Trophoblast cell (in vitro differentiated cells and primary cell): ENCODE data around the gene CIAO2B.
"Not testable (repeated sequence)": the region's sequence is repeated elsewhere in the genome, so short reads cannot be mapped to it uniquely, and the experiment has no call there.

Experiments
- DNase-seq, 2 donors: peaks; one replicate each; pipeline ENCODE4 v3.0.0-alpha.2; 2016
- H2AFZ ChIP-seq: 2 replicates; pipeline ENCODE4 v1.6.1; 2013; ENCODE audit warnings: low read length, moderate library complexity, mild to moderate bottlenecking; ENCODE audit not compliant: insufficient read depth, poor library complexity
- H2AK5ac ChIP-seq: 2 replicates; pipeline ENCODE4 v1.6.1; 2013; ENCODE audit warnings: mild to moderate bottlenecking, low read length
- H2BK120ac ChIP-seq: 2 replicates; pipeline ENCODE4 v1.6.1; 2013; ENCODE audit warnings: low read length, mild to moderate bottlenecking, moderate library complexity; ENCODE audit not compliant: insufficient read depth, poor library complexity
- H2BK12ac ChIP-seq: 2 replicates; pipeline ENCODE4 v1.6.1; 2013; ENCODE audit warnings: mild to moderate bottlenecking, low read length, moderate library complexity
- H2BK5ac ChIP-seq: 2 replicates; pipeline ENCODE4 v1.6.1; 2013; ENCODE audit warnings: low read length, low read depth, moderate library complexity, mild to moderate bottlenecking; ENCODE audit not compliant: poor library complexity
- H3K14ac ChIP-seq: 2 replicates; pipeline ENCODE4 v1.6.1; 2013; ENCODE audit warnings: mild to moderate bottlenecking, low read length
- H3K18ac ChIP-seq: 2 replicates; pipeline ENCODE4 v1.6.1; 2013; ENCODE audit warnings: mild to moderate bottlenecking, low read length
- H3K23ac ChIP-seq: 2 replicates; pipeline ENCODE4 v1.6.1; 2013; ENCODE audit warnings: low read length
- H3K27ac ChIP-seq: 2 replicates; pipeline ENCODE4 v1.5.1; 2013; ENCODE audit warnings: low read depth, mild to moderate bottlenecking, inconsistent platforms, low read length, moderate library complexity
- H3K27me3 ChIP-seq: 2 replicates; pipeline ENCODE4 v1.6.1; 2013; ENCODE audit warnings: inconsistent platforms, mild to moderate bottlenecking, low read length, moderate library complexity; ENCODE audit not compliant: insufficient read depth
- H3K36me3 ChIP-seq, 2 experiments: 1 replicate in 1 of 2; 2 replicates in 1 of 2; pipeline ENCODE4 v1.6.1; 2013; ENCODE audit warnings: low read length in 2 of 2, mild to moderate bottlenecking in 2 of 2, moderate library complexity in 1 of 2; ENCODE audit not compliant: insufficient read depth in 2 of 2, control insufficient read depth in 1 of 2
- H3K4ac ChIP-seq: 2 replicates; pipeline ENCODE4 v1.6.1; 2013; ENCODE audit warnings: low read depth, mild to moderate bottlenecking, low read length, moderate library complexity
- H3K4me1 ChIP-seq, 2 experiments: 1 replicate in 1 of 2; 2 replicates in 1 of 2; pipeline ENCODE4 v1.6.1; 2013; ENCODE audit warnings: low read length in 2 of 2, mild to moderate bottlenecking in 2 of 2, moderate library complexity in 1 of 2; ENCODE audit not compliant: insufficient read depth in 2 of 2, control insufficient read depth in 1 of 2
- H3K4me2 ChIP-seq: 2 replicates; pipeline ENCODE4 v1.6.1; 2013; ENCODE audit warnings: inconsistent platforms, mild to moderate bottlenecking, low read length, moderate library complexity
- H3K4me3 ChIP-seq: 2 replicates; pipeline ENCODE4 v1.5.1; 2013; ENCODE audit warnings: mild to moderate bottlenecking, low read depth, low read length, inconsistent platforms
- H3K79me1 ChIP-seq: one replicate; pipeline ENCODE4 v1.6.1; 2013; ENCODE audit warnings: low read length
- H3K79me2 ChIP-seq: 2 replicates; pipeline ENCODE4 v1.6.1; 2013; ENCODE audit warnings: low read length, mild to moderate bottlenecking; ENCODE audit not compliant: control insufficient read depth, insufficient read depth, poor library complexity
- H3K9ac ChIP-seq: 2 replicates; pipeline ENCODE4 v1.6.1; 2013; ENCODE audit warnings: mild to moderate bottlenecking, low read length
- H3K9me3 ChIP-seq: 2 replicates; pipeline ENCODE4 v1.6.1; 2013; ENCODE audit warnings: low read depth, mild to moderate bottlenecking, control low read depth, inconsistent platforms, low read length; ENCODE audit not compliant: insufficient read depth
- H4K12ac ChIP-seq: 2 replicates; pipeline ENCODE4 v1.6.1; 2013; ENCODE audit warnings: low read depth, mild to moderate bottlenecking, low read length, moderate library complexity
- H4K8ac ChIP-seq: 2 replicates; pipeline ENCODE4 v1.6.1; 2013; ENCODE audit warnings: low read depth, mild to moderate bottlenecking, low read length, moderate library complexity
- H4K91ac ChIP-seq: one replicate; pipeline ENCODE4 v1.6.1; 2013; ENCODE audit warnings: low read depth, mild to moderate bottlenecking, low read length, moderate library complexity
- WGBS: extraction: QIAGEN DNeasy Blood & Tissue Kit; methylation state at CpG from one replicate; pipeline ENCODE4 v1.1.7; 2013; ENCODE audit warnings: missing lambda C conversion rate; ENCODE audit not compliant: insufficient read length, insufficient coverage; ENCODE audit errors: extremely low coverage; 5-methylcytosine and 5-hydroxymethylcytosine counted together

The CIAO2B gene

GRCh38 chr16:66959704-66960161 lies 25.5 kb upstream of the CIAO2B start:
- Histone ChIP-seq H3K9me3 (no peaks in the 10 kb centered on the region), H3K23ac (no peak overlapping the region), H3K36me3 (no peaks in the 10 kb centered on the region), H2BK12ac (no peak overlapping the region), H4K12ac (no peak overlapping the region), H3K79me2 (no peaks in the 10 kb centered on the region), H3K4ac (no peak overlapping the region), H4K8ac (no peak overlapping the region), H3K18ac (no peak overlapping the region), H2BK120ac (no peak overlapping the region), H3K79me1 (no peaks in the 10 kb centered on the region), H3K4me2 (no peak overlapping the region), H2AK5ac (no peak overlapping the region), H3K14ac (no peak overlapping the region), H3K9ac (no peak overlapping the region), H3K4me1 (no peaks in the 10 kb centered on the region), H3K27ac (no peak overlapping the region), H4K91ac (no peak overlapping the region), H2AFZ (no peak overlapping the region), H2BK5ac (no peak overlapping the region), H3K27me3 (no peaks in the 10 kb centered on the region), H3K4me3 (no peak overlapping the region)
- no CpG with 5 or more reads among the region's 5 CpGs for WGBS
- DNase-seq = no peak

- DNase-seq = no peak
- no peak overlapping the region for H2BK12ac ChIP-seq
- H3K27me3 ChIP-seq = no peaks in the 10 kb centered on the region
- H4K8ac ChIP-seq = no peak overlapping the region
- H3K4me2 ChIP-seq = no peak overlapping the region
- H4K12ac ChIP-seq = no peak overlapping the region
- no peaks in the 10 kb centered on the region for H3K79me2 ChIP-seq
- no peak overlapping the region for H4K91ac ChIP-seq
- peak overlapping the region; percentile 48 for H3K9ac ChIP-seq
- no peak overlapping the region for H2AK5ac ChIP-seq
- H3K4ac ChIP-seq = no peak overlapping the region
- no peaks in the 10 kb centered on the region for H3K4me1 ChIP-seq
- no peak overlapping the region for H3K23ac ChIP-seq
- no peak overlapping the region for H3K18ac ChIP-seq
- no peak overlapping the region for H3K4me3 ChIP-seq
- no peaks in the 10 kb centered on the region for H3K9me3 ChIP-seq
- no peak overlapping the region for H2BK5ac ChIP-seq
- no peak overlapping the region for H2AFZ ChIP-seq
- no peak overlapping the region for H2BK120ac ChIP-seq
- H3K14ac ChIP-seq = no peak overlapping the region
- no peaks in the 10 kb centered on the region for H3K79me1 ChIP-seq
- H3K27ac ChIP-seq = no peak overlapping the region
- no peaks in the 10 kb centered on the region for H3K36me3 ChIP-seq
- WGBS = no CpG with 5 or more reads among the region's 7 CpGs
These were observed 24.9 kb upstream of the CIAO2B start for GRCh38 chr16:66958857-66959703.

GRCh38 chr16:66956154-66956457 lies 21.9 kb upstream of the CIAO2B start:
- H3K36me3 ChIP-seq, H3K79me2 ChIP-seq, H4K91ac ChIP-seq, H4K12ac ChIP-seq, H2AK5ac ChIP-seq, H2BK5ac ChIP-seq, H3K23ac ChIP-seq, H2BK12ac ChIP-seq, H3K4ac ChIP-seq, DNase-seq, H3K9ac ChIP-seq, H2BK120ac ChIP-seq, H3K4me3 ChIP-seq, H3K27ac ChIP-seq, H2AFZ ChIP-seq, H3K14ac ChIP-seq, H3K27me3 ChIP-seq, H3K9me3 ChIP-seq, H3K4me2 ChIP-seq, H3K18ac ChIP-seq, H3K4me1 ChIP-seq, H4K8ac ChIP-seq, H3K79me1 ChIP-seq: not testable (repeated sequence)
- no CpG with 5 or more reads among the region's 1 CpG for WGBS

- DNase-seq, H3K9ac ChIP-seq, H3K4me3 ChIP-seq, H2BK120ac ChIP-seq, H3K4me2 ChIP-seq, H3K23ac ChIP-seq, H3K36me3 ChIP-seq, H4K8ac ChIP-seq, H3K4ac ChIP-seq, H2AFZ ChIP-seq, H3K4me1 ChIP-seq, H3K27ac ChIP-seq, H4K91ac ChIP-seq, H4K12ac ChIP-seq, H3K27me3 ChIP-seq, H2BK12ac ChIP-seq, H3K79me2 ChIP-seq, H3K18ac ChIP-seq, H2BK5ac ChIP-seq, H3K79me1 ChIP-seq, H3K9me3 ChIP-seq, H2AK5ac ChIP-seq, H3K14ac ChIP-seq: not testable (repeated sequence)
- no CpG with 5 or more reads among the region's 17 CpGs for WGBS
These were observed 21.4 kb upstream of the CIAO2B start for GRCh38 chr16:66955363-66956153.
